ENCODE measurements around the gene RFX5.
A peak's percentile ranks its signal among the peaks of the same experiment; 100 is the strongest.
"Not testable (repeated sequence)": the region's sequence is repeated elsewhere in the genome, so short reads cannot be mapped to it uniquely, and the experiment has no call there.

The RFX5 gene

GRCh38 chr1:151346769-151347522 lies at the start of gene RFX5:
Gene RFX5 (minus strand): TSS chr1:151347252. CDS start chr1:151346320, 932 bp downstream.
- peak; percentile 96 for DNase-seq

GRCh38 chr1:151396265-151396664 lies 49.2 kb upstream of the RFX5 start:
- not testable (repeated sequence) for DNase-seq

GRCh38 chr1:151393583-151393982 lies 46.5 kb upstream of the RFX5 start:
- DNase-seq, result no peak

GRCh38 chr1:151391079-151391563 lies 44.1 kb upstream of the RFX5 start:
- DNase-seq, result no peak

- DNase-seq, result not testable (repeated sequence)
Observed at GRCh38 chr1:151390221-151391078, 43.4 kb upstream of the RFX5 start.

GRCh38 chr1:151386002-151386401 lies 39.0 kb upstream of the RFX5 start:
- no peak for DNase-seq

- no peak for DNase-seq
Observed at GRCh38 chr1:151384584-151384983, 37.5 kb upstream of the RFX5 start.

GRCh38 chr1:151377150-151377884 lies 30.3 kb upstream of the RFX5 start:
- DNase-seq, result no peak

- DNase-seq, result no peak
Observed at GRCh38 chr1:151373196-151373595, 26.1 kb upstream of the RFX5 start.

GRCh38 chr1:151372058-151372934 lies 25.2 kb upstream of the RFX5 start, which contains the start of gene SELENBP1:
Gene SELENBP1 (minus strand): TSS chr1:151372705. CDS start chr1:151372641, 64 bp downstream.
- DNase-seq, result peak; percentile 70

GRCh38 chr1:151371370-151372057 lies 24.5 kb upstream of the RFX5 start:
- peak; percentile 70 for DNase-seq

- no peak for DNase-seq
Observed at GRCh38 chr1:151370211-151370911, 23.3 kb upstream of the RFX5 start.

GRCh38 chr1:151369621-151370048 lies 22.6 kb upstream of the RFX5 start:
- DNase-seq, result no peak

- DNase-seq, result no peak
Observed at GRCh38 chr1:151369302-151369610, 22.2 kb upstream of the RFX5 start.

- no peak for DNase-seq
Observed at GRCh38 chr1:151368393-151369301, 21.6 kb upstream of the RFX5 start.

- DNase-seq, result no peak
Observed at GRCh38 chr1:151367658-151368392, 20.8 kb upstream of the RFX5 start.

- no peak for DNase-seq
Observed at GRCh38 chr1:151364996-151365395, 17.9 kb upstream of the RFX5 start.

GRCh38 chr1:151362308-151363155 lies 15.5 kb upstream of the RFX5 start:
- DNase-seq, result no peak
